Measurements from ENCODE around the gene SSR3. TPM values are rescaled to one million over a fixed set of nuclear protein-coding genes. Genes with fewer than 3 reads are reported as not detected.
A peak's percentile ranks its signal among the peaks of the same experiment; 100 is the strongest.

SSR3 gene
- total RNA-seq = 10 to 100 TPM; 27.5 to 72.9 (median 44.4) TPM

DNA sequence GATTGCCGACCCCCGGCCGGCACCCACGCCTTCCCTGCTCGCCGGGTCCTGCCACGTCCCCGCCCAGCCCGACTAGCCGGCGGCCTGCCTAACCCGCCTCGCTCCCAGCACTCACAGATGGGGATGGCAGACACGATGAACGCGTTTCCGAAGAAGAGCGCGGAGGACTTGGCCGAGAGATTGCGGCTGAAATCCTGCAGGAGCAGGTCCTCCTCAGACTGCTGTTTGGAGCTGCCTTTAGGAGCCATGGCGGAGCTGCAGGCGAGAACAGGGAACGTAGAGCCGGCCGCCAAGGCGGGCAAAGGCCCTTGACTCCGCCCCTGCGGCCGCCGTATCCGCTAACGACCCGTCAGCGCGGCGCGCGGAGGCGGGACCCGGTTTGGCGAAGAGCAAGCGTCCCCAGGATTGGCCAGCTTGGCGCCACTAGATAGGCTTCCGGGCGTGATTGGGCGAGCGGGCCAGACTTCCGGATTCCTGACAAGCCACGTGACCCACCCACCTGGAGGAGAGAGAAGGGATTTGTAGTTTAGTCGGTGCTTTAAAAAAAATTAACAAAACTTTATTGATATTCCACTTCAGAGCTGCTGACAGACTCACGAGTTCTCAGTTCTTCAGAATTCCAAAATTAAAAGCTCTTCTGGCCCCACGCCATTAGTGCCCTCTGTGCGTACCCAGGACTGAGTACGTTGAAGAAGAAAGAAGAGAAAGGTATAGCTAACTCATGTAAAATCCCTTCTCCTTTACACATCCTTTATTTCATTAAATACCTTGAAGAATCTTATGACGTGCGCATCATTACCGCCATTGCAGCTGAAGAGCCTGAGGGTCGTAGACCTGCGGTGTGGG, at the start of gene SSR3:
Gene SSR3, minus strand, starts transcription at position 276 of the 846 bp plus-strand sequence. Its CDS starts 28 bp downstream, at position 248.
- intact Hi-C loops (cut with DNase I; ENCODE audit: low total_unique reads) = no loop called here
- H3K4me3 ChIP-seq (ENCODE audit: low read depth, poor library complexity, severe bottlenecking) = peak within 1 kb of the TSS; percentile 94
- DNase-seq (ENCODE audit: low spot score in 2 of 2) = peak; percentile 99 to 100
- TF ChIP-seq, protein P1, sequence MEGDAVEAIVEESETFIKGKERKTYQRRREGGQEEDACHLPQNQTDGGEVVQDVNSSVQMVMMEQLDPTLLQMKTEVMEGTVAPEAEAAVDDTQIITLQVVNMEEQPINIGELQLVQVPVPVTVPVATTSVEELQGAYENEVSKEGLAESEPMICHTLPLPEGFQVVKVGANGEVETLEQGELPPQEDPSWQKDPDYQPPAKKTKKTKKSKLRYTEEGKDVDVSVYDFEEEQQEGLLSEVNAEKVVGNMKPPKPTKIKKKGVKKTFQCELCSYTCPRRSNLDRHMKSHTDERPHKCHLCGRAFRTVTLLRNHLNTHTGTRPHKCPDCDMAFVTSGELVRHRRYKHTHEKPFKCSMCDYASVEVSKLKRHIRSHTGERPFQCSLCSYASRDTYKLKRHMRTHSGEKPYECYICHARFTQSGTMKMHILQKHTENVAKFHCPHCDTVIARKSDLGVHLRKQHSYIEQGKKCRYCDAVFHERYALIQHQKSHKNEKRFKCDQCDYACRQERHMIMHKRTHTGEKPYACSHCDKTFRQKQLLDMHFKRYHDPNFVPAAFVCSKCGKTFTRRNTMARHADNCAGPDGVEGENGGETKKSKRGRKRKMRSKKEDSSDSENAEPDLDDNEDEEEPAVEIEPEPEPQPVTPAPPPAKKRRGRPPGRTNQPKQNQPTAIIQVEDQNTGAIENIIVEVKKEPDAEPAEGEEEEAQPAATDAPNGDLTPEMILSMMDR (IDR thresholded peaks at IDR 0.05) = peak in 1 of 3 donors; percentile 44
- TF ChIP-seq POLR2A (IDR thresholded peaks at IDR 0.05) = no peak
- 3 to 4% methylated on average over 49 to 56 of the region's 60 CpGs for WGBS, 2 donors

DNA sequence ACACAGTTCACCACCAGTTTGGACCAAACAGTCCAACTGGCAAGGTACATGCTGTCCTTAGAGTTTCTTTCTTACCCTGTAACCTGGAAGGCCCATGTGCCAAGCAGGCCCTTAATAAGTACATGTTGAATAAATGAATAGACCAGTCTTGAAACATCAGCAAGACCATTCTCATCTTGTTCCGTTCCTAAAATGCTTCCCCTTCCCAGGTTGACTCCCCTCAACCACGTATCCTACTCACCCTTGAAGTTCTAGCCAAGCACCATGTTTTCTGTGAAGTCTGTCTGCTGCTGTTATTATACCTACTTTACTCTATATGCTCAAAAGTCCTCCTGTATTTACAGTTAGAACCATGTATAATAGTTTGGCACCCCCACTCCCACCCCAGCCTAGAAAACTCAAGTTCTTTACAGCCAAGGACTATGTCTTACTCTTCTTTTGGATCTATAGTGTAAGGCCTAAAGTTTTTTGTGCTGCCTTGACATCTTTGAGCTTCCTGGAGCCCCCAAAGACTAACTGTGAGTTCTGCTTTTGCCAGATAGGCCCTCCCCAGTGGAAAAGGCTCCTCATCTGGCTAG, 49.2 kb upstream of the SSR3 start:
- WGBS, 2 donors = 97 to 98% methylated on average over 2 of the region's 2 CpGs
- no peak overlapping the region for H3K4me3 ChIP-seq (ENCODE audit: low read depth, poor library complexity, severe bottlenecking)
- no peak for DNase-seq (ENCODE audit: low spot score in 2 of 2)
- TF ChIP-seq, protein P1 (IDR thresholded peaks at IDR 0.05) = no peak
- TF ChIP-seq POLR2A (IDR thresholded peaks at IDR 0.05) = no peak
- intact Hi-C loops (cut with DNase I; ENCODE audit: low total_unique reads) = no loop called here

DNA sequence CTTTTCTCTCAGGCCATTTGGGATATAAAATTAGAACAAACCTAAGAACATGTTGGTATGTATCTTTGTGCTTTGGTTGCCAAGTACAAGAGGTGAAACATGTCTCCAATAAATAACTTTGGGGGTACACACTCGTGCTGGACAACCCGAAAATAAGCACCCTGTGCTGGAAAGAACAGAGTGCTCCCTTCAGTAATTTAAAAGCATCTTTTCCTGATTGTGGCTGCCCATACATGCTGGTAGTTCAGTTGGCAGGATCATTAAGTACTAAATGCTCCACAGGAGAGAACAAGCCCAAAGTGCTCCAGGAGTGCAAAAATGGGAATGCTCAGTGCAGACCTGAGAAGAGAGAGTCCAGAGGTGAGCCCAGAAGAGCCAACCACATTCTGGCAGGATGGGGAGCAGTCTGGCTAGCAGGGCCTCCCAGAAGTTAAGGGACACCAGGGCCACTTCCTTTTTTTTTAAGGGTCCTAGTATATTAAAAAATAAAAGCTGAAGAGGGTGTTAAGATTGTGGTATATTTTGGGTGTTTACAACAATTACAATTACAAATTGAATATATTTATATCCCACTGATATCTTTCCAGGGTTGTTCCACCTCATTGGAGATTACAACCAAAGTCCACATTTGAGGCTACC, 48.6 kb upstream of the SSR3 start:
- DNase-seq (ENCODE audit: low spot score in 2 of 2) = no peak
- intact Hi-C loops (cut with DNase I; ENCODE audit: low total_unique reads) = no loop called here
- TF ChIP-seq POLR2A (IDR thresholded peaks at IDR 0.05) = no peak
- TF ChIP-seq, protein P1 (IDR thresholded peaks at IDR 0.05) = no peak
- 52 to 66% methylated on average over 2 of the region's 2 CpGs for WGBS, 2 donors
- no peak overlapping the region for H3K4me3 ChIP-seq (ENCODE audit: low read depth, poor library complexity, severe bottlenecking)

DNA sequence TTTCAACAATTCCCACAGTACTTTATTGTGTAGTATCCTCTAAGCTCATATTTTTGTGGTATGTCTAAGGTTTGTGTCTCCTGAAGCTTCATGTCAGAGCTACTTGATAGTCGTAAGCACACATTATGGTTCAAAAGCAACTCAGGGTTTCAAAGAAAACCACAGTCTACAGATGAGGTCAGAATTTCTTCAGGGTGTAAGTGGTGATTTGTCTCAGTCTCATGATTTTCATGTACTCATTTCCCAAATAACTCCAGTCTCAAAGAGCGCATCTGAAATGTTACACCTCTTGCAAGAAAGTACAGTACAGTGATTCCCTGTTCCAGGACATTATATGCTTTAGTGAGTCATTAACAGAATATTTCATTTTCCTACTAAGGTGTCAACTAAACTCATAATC, 47.5 kb upstream of the SSR3 start:
- 93 to 98% methylated on average over 2 of the region's 2 CpGs for WGBS, 2 donors
- intact Hi-C loops (cut with DNase I; ENCODE audit: low total_unique reads) = no loop called here
- H3K4me3 ChIP-seq (ENCODE audit: low read depth, poor library complexity, severe bottlenecking) = no peak overlapping the region
- TF ChIP-seq, protein P1 (IDR thresholded peaks at IDR 0.05) = no peak
- no peak for TF ChIP-seq POLR2A (IDR thresholded peaks at IDR 0.05)
- no peak for DNase-seq (ENCODE audit: low spot score in 2 of 2)

DNA sequence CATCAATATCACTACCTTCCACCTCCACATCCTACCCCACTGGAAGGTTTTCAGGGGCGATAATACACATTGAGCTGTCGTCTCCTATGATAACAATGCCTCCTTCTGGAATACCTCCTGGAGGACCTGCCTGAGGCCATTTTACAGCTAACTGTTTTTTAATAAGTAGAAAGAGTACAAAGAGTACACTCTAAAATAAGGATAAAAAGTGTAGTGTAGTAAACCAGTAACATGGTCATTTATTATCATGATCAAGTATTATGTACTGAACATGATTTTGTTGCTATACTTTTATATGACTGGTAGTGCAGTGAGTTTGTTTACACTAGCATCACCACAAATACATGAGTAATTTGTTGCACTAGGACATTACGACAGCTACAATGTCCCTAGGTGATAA, 46.6 kb upstream of the SSR3 start:
- no peak for TF ChIP-seq POLR2A (IDR thresholded peaks at IDR 0.05)
- TF ChIP-seq, protein P1 (IDR thresholded peaks at IDR 0.05) = no peak
- WGBS, 2 donors = 83 to 84% methylated on average over 3 of the region's 3 CpGs
- H3K4me3 ChIP-seq (ENCODE audit: low read depth, poor library complexity, severe bottlenecking) = no peak overlapping the region
- no peak for DNase-seq (ENCODE audit: low spot score in 2 of 2)
- intact Hi-C loops (cut with DNase I; ENCODE audit: low total_unique reads) = no loop called here

Data from lower leg skin (tissue), 4 donors.